GM13977 (cell line): ENCODE measurements around the gene KATNB1.

Experiments used
- DNase-seq: peaks from one replicate; pipeline ENCODE4 v3.0.0; 2012; ENCODE audit warnings: low spot score
- CTCF ChIP-seq: IDR thresholded peaks from 2 replicates; pipeline ENCODE4 v1.5.1; 2012; ENCODE audit warnings: mild to moderate bottlenecking, control low read depth; ENCODE audit not compliant: insufficient read depth; ENCODE audit errors: extremely low read depth, missing control alignments
- in situ Hi-C: fragments of 300-500 bp; cut with MboI; formaldehyde crosslinking; loops from one replicate; pipeline ENCODE4 v1.12.0; 2022; ENCODE audit warnings: low sequenced_read_pairs, low pct_unique_long_range_greater_than_20kb, mixed read lengths, inconsistent platforms; ENCODE audit not compliant: unreplicated experiment

Gene KATNB1

GRCh38 chr16:57735755-57736418 lies at the start of gene KATNB1:
Gene KATNB1 (plus strand): TSS chr16:57735770. CDS start chr16:57737244, 1,474 bp downstream.
- in situ Hi-C loops = no loop called here
- no peak for DNase-seq
- TF ChIP-seq CTCF = no peak

- DNase-seq = no peak
- in situ Hi-C loops = no loop called here
- no peak for TF ChIP-seq CTCF
Measured at GRCh38 chr16:57686577-57686976, 49.0 kb upstream of the KATNB1 start.

- no peak for DNase-seq
- in situ Hi-C loops = no loop called here
- no peak for TF ChIP-seq CTCF
Measured at GRCh38 chr16:57687363-57687929, 48.1 kb upstream of the KATNB1 start.

GRCh38 chr16:57688487-57688986 lies 47.0 kb upstream of the KATNB1 start:
- no peak for DNase-seq
- no peak for TF ChIP-seq CTCF

GRCh38 chr16:57688987-57689761 lies 46.4 kb upstream of the KATNB1 start:
- in situ Hi-C loops = no loop called here
- no peak for DNase-seq
- no peak for TF ChIP-seq CTCF

More at GRCh38 chr16:57688487-57688986, 47.0 kb upstream of the KATNB1 start:
- in situ Hi-C loops = no loop called here

- in situ Hi-C loops = no loop called here
- TF ChIP-seq CTCF = no peak
- peak; percentile 79 for DNase-seq
Measured at GRCh38 chr16:57689762-57690558, 45.6 kb upstream of the KATNB1 start.
